AG04449 (cell line): ENCODE results near the gene KRT86.
"Not testable (repeated sequence)": the region's sequence is repeated elsewhere in the genome, so short reads cannot be mapped to it uniquely, and the experiment has no call there.

Experiments used
- CTCF ChIA-PET: fragments of 350-600 bp; formaldehyde crosslinking; extraction: SDS; loops from one replicate; lab custom pipeline; 2021; ENCODE audit warnings: antibody characterized with exemption; lab: Yijun Ruan, JAX
- POLR2A ChIA-PET: fragments of 400-600, 350-600 bp; formaldehyde crosslinking; extraction: SDS; loops from one replicate; lab custom pipeline; 2020; ENCODE audit warnings: antibody characterized with exemption, inconsistent platforms; lab: Yijun Ruan, JAX
- DNase-seq: peaks from one replicate; pipeline ENCODE4 v3.0.0-alpha.2; 2010; ENCODE audit warnings: low read depth, low spot score
- H3K4me3 ChIP-seq: 2 replicates; pipeline ENCODE4 v1.5.1; 2011; ENCODE audit warnings: low read depth, mild to moderate bottlenecking, control low read depth, low read length
- CTCF ChIP-seq: IDR thresholded peaks from one replicate; pipeline ENCODE4 v1.5.1; 2011; ENCODE audit warnings: mild to moderate bottlenecking, moderate library complexity, low read length, control low read depth, inconsistent platforms; ENCODE audit not compliant: insufficient read depth; ENCODE audit errors: missing control alignments

The KRT86 gene

GRCh38 chr12:52311285-52311648 is 36.8 kb downstream of the KRT86 start:
- no peak for TF ChIP-seq CTCF
- ChIA-PET CTCF (interaction anchor here (0.6 to 9.5 kb wide), 13 partner anchors 12 to 569 kb away, joined by 3 to 182 read pairs (median 4); partner anchors contain the start of gene KRT83), POLR2A (interaction anchor here (0.6 kb wide), 1 partner anchor 28 kb away, joined by 3 read pairs; no protein-coding TSS in a partner anchor)
- no peak for DNase-seq
- H3K4me3 ChIP-seq: no peak overlapping the region

DNA sequence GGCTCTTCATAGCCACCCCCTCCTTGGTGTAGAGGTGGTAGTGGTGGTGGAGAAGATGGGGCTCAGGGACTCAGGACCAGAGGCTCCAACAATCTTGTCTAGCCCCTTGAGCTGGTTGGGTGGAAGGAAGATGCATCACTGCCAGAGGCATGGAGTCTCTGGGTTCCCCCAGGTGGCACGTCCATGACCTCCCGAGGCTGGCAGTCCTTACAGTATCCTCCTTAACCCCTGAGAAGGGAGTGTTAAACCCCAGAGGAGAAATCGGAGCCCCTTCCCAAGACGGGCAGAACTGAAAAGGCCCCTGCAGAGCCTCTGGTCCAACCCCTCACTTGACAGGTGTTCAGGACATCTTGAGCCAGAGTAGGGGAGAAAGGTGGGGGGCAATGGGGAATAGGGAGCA is 37.6 kb downstream of the KRT86 start:
- H3K4me3 ChIP-seq: no peak overlapping the region
- DNase-seq: no peak
- ChIA-PET CTCF (interaction anchor here (1.0 to 9.5 kb wide), 12 partner anchors 12 to 568 kb away, joined by 3 to 182 read pairs (median 4); partner anchors contain the start of gene KRT83), POLR2A (no interaction called here)
- TF ChIP-seq CTCF: no peak

GRCh38 chr12:52313461-52313860 is 39.0 kb downstream of the KRT86 start:
- no peak overlapping the region for H3K4me3 ChIP-seq
- no peak for TF ChIP-seq CTCF
- ChIA-PET POLR2A (no interaction called here), CTCF (interaction anchor here (0.9 to 9.5 kb wide), 4 partner anchors 11 to 169 kb away, joined by 4 to 182 read pairs (median 11); partner anchors contain the start of gene KRT83)
- no peak for DNase-seq

GRCh38 chr12:52313926-52314325 is 39.5 kb downstream of the KRT86 start:
- ChIA-PET POLR2A (no interaction called here), CTCF (interaction anchor here (1.2 to 9.5 kb wide), 3 partner anchors 10 to 157 kb away, joined by 6 to 182 read pairs (median 59); partner anchors contain the start of gene KRT83)
- TF ChIP-seq CTCF: no peak
- no peak for DNase-seq
- H3K4me3 ChIP-seq: no peak overlapping the region

GRCh38 chr12:52314511-52314910 is 40.1 kb downstream of the KRT86 start:
- ChIA-PET POLR2A (no interaction called here), CTCF (interaction anchor here (1.2 to 5.9 kb wide), 4 partner anchors 8 to 157 kb away, joined by 6 to 59 read pairs (median 9); no protein-coding TSS in a partner anchor)
- no peak for DNase-seq
- no peak for TF ChIP-seq CTCF
- no peak overlapping the region for H3K4me3 ChIP-seq

- CTCF ChIA-PET: interaction anchor here (0.9 to 5.9 kb wide), 5 partner anchors 9 to 104 kb away, joined by 3 to 59 read pairs (median 6); no protein-coding TSS in a partner anchor
- H3K4me3 ChIP-seq, POLR2A ChIA-PET, DNase-seq: not testable (repeated sequence)
- TF ChIP-seq CTCF: peak; percentile 12
Observed at GRCh38 chr12:52315721-52316120, 41.3 kb downstream of the KRT86 start.
